K562 (cell line): ENCODE measurements around the gene DNAJC11. TPM values are rescaled to one million over a fixed set of nuclear protein-coding genes. Genes with fewer than 3 reads are reported as not detected.

ENCODE experiments used
- DACH1 ChIP-seq: fragments of 450-650 bp; IDR thresholded peaks from 2 replicates; pipeline ENCODE4 v1.6.1; 2018; ENCODE audit not compliant: partially characterized antibody
- HDAC8 ChIP-seq: fragments of 450-650 bp; IDR thresholded peaks from 2 replicates; pipeline ENCODE4 v1.6.1; 2016; ENCODE audit warnings: mild to moderate bottlenecking, missing genetic modification characterization, moderate library complexity, missing compliant biosample characterization
- ID3 ChIP-seq, 2 experiments: fragments of 250-450 bp in 1 of 2; fragments of 450-650 bp in 1 of 2; sonication (Bioruptor Pico) in 1 of 2; IDR thresholded peaks; 2 replicates each; pipeline versions ENCODE4 v1.6.1 to v1.8.0; 2016 to 2021; ENCODE audit warnings: mild to moderate bottlenecking in 2 of 2, moderate library complexity in 2 of 2, missing compliant biosample characterization in 1 of 2, missing genetic modification characterization in 1 of 2
- NFE2L1 ChIP-seq: fragments of 450-650 bp; IDR thresholded peaks from 2 replicates; pipeline ENCODE4 v1.6.1; 2016; ENCODE audit warnings: missing genetic modification characterization, low read depth, mild to moderate bottlenecking, missing compliant biosample characterization, moderate library complexity, borderline replicate concordance
- NFXL1 ChIP-seq: fragments of 450-650 bp; formaldehyde crosslinking; IDR thresholded peaks from 2 replicates; pipeline ENCODE4 v1.4.0; 2021; ENCODE audit warnings: mild to moderate bottlenecking
- SMARCA4 ChIP-seq: fragments of 450-650 bp; IDR thresholded peaks from 2 replicates; pipeline ENCODE4 v1.6.1; 2016
- TFAM ChIP-seq: fragments of 250-450 bp; sonication (Bioruptor Pico); conservative IDR thresholded peaks from 2 replicates; pipeline ENCODE4 v1.5.0; 2021; ENCODE audit warnings: mild to moderate bottlenecking, moderate library complexity
- ZNF449 ChIP-seq: fragments of 250-450 bp; sonication (Bioruptor Pico); IDR thresholded peaks from 2 replicates; pipeline ENCODE4 v1.8.0; 2022; ENCODE audit warnings: moderate library complexity, mild to moderate bottlenecking, inconsistent platforms
- ZZZ3 ChIP-seq: fragments of 450-650 bp; IDR thresholded peaks from 2 replicates; pipeline ENCODE4 v1.6.1; 2016; ENCODE audit warnings: antibody characterized with exemption, mild to moderate bottlenecking, moderate library complexity
- polyA plus RNA-seq, 8 experiments: library from polyadenylated mRNA; depleted of rRNA in 4 of 8; stranded (reverse) in 5 of 8; unstranded in 3 of 8; fragments of >200 nt; fragmentation: Nextera tagmentation in 2 of 8; fragmentation: Illumina TruSeq in 1 of 8; extraction: Ambion mirVana in 2 of 8; extraction: Trizol in 1 of 8; gene quantifications; 2 replicates each; pipeline versions ENCODE4 v1.2.1 to v1.2.3, GENCODE V29; 2011 to 2014; ENCODE audit warnings: inconsistent platforms in 1 of 8, missing spikeins in 1 of 8
- total RNA-seq, 7 experiments: library from RNA; depleted of rRNA in 6 of 7; stranded (reverse); fragments of >200 nt in 6 of 7; fragmentation: Illumina TruSeq in 2 of 7; extraction: Trizol in 2 of 7; gene quantifications; 2 replicates each; pipeline versions ENCODE4 v1.2.1 to v1.2.3, GENCODE V29; 2011 to 2021; ENCODE audit warnings: low replicate concordance in 1 of 7
- TF ChIP-seq, protein P1 (sequence below): fragments of 250-450 bp; sonication (Bioruptor Pico); IDR thresholded peaks from 2 replicates; pipeline ENCODE4 v1.5.0; 2022; ENCODE audit warnings: mild to moderate bottlenecking
- TF ChIP-seq, protein P2 (sequence below), 3 experiments: IDR thresholded peaks in 2 of 3; conservative IDR thresholded peaks in 1 of 3; 2 replicates each; pipeline ENCODE4 v1.5.1; 2011 to 2012; ENCODE audit warnings: low read length in 3 of 3, mild to moderate bottlenecking in 3 of 3, control low read depth in 2 of 3, improper control_type of control experiment in 1 of 3, inconsistent platforms in 1 of 3, low read depth in 1 of 3, mixed read lengths in 1 of 3, moderate library complexity in 1 of 3; ENCODE audit not compliant: insufficient read depth in 2 of 3

Gene DNAJC11
- total and polyA plus RNA-seq, 9 of the 15 experiments (the other 6 are each of a cell fraction or from before 2014, with no cell fraction given) = 14.1 to 123 (median 76.6) TPM

GRCh38 chr1:6701437-6702153, at the start of gene DNAJC11 (continued):
- TF ChIP-seq ZNF449 (CRISPR knock-in tag) (0 out of 2 replicates have a peak, but pooled peaks have one; percentile 36), NFXL1 (no peak), ID3 (CRISPR knock-in tag; IDR thresholded peaks at IDR 0.05) (no peak), ID3 (tag; IDR thresholded peaks at IDR 0.05) (peak; percentile 97), ZZZ3 (no peak), HDAC8 (peak; percentile 92), DACH1 (no peak), TFAM (no peak), NFE2L1 (no peak), SMARCA4 (no peak)
- TF ChIP-seq, protein P1, sequence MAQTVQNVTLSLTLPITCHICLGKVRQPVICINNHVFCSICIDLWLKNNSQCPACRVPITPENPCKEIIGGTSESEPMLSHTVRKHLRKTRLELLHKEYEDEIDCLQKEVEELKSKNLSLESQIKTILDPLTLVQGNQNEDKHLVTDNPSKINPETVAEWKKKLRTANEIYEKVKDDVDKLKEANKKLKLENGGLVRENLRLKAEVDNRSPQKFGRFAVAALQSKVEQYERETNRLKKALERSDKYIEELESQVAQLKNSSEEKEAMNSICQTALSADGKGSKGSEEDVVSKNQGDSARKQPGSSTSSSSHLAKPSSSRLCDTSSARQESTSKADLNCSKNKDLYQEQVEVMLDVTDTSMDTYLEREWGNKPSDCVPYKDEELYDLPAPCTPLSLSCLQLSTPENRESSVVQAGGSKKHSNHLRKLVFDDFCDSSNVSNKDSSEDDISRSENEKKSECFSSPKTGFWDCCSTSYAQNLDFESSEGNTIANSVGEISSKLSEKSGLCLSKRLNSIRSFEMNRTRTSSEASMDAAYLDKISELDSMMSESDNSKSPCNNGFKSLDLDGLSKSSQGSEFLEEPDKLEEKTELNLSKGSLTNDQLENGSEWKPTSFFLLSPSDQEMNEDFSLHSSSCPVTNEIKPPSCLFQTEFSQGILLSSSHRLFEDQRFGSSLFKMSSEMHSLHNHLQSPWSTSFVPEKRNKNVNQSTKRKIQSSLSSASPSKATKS (CRISPR knock-in tag) = no peak
- TF ChIP-seq, protein P2, sequence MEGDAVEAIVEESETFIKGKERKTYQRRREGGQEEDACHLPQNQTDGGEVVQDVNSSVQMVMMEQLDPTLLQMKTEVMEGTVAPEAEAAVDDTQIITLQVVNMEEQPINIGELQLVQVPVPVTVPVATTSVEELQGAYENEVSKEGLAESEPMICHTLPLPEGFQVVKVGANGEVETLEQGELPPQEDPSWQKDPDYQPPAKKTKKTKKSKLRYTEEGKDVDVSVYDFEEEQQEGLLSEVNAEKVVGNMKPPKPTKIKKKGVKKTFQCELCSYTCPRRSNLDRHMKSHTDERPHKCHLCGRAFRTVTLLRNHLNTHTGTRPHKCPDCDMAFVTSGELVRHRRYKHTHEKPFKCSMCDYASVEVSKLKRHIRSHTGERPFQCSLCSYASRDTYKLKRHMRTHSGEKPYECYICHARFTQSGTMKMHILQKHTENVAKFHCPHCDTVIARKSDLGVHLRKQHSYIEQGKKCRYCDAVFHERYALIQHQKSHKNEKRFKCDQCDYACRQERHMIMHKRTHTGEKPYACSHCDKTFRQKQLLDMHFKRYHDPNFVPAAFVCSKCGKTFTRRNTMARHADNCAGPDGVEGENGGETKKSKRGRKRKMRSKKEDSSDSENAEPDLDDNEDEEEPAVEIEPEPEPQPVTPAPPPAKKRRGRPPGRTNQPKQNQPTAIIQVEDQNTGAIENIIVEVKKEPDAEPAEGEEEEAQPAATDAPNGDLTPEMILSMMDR (IDR thresholded peaks at IDR 0.05 in 2 of 3, conservative IDR thresholded peaks at IDR 0.05 in 1 of 3; ENCODE audit: insufficient read depth in 2 of 3, low read depth in 1 of 3, low read length in 3 of 3) = peak; percentile 92 to 99 (median 98)
